GM21723 (cell line): ENCODE measurements around the gene CST9.
"Not testable (repeated sequence)": the region's sequence is repeated elsewhere in the genome, so short reads cannot be mapped to it uniquely, and the experiment has no call there.

Source experiments
- ATAC-seq: cut with Tn5 transposase; IDR thresholded peaks from one replicate; pipeline ENCODE4 v1.9.1; 2021; ENCODE audit warnings: mild to moderate bottlenecking, moderate library complexity; ENCODE audit not compliant: unreplicated experiment

Gene CST9

GRCh38 chr20:23624324-23624691, 18.6 kb upstream of the CST9 start:
- no peak for ATAC-seq

DNA sequence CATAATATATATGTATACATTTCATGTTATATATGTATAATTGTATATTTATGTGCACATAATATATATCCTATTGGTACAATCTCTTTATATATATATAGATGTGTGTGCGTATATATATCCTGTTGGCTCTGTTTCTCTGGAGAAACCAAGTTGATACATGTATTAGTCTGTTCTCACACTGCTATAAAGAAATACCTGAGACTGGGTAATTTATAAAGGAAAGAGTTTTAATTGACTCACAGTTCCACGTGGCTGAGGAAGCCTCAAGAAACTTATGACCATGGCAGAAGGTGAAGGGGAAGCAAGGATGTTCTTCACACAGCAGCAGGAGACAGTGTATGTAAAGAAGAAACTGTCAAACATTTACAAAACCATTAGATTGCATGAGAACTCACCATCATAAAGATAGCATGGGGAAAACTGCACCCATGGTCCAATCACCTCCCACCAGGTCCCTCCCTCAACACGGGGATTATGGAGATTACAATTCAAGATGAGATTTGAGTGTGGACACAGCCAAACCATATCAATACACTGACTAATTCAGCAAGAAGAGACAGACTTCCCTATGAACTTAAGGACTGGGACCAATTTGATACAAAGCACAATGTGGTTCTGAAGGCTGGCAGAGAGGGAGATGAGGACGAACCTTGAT, 18.1 kb upstream of the CST9 start:
- ATAC-seq: no peak

- no peak for ATAC-seq
Observed at GRCh38 chr20:23622839-23623343, 17.2 kb upstream of the CST9 start.

DNA sequence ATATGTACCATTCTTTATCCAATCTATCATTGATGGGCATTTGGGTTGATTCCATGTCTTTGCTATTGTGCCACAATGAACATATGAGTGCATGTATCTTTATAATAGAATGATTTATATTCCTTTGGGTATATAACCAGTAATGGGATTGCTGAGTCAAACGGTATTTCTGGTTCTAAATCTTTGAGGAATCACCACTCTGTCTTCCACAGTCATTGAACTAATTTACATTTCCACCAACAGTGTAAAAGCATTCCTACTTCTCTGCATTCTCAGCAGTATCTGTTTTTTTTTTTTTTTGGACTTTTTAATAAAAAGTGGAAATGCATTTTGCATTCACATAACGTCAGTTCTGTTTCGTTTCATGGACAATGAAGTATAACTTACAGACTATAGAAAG, 16.7 kb upstream of the CST9 start:
- not testable (repeated sequence) for ATAC-seq

DNA sequence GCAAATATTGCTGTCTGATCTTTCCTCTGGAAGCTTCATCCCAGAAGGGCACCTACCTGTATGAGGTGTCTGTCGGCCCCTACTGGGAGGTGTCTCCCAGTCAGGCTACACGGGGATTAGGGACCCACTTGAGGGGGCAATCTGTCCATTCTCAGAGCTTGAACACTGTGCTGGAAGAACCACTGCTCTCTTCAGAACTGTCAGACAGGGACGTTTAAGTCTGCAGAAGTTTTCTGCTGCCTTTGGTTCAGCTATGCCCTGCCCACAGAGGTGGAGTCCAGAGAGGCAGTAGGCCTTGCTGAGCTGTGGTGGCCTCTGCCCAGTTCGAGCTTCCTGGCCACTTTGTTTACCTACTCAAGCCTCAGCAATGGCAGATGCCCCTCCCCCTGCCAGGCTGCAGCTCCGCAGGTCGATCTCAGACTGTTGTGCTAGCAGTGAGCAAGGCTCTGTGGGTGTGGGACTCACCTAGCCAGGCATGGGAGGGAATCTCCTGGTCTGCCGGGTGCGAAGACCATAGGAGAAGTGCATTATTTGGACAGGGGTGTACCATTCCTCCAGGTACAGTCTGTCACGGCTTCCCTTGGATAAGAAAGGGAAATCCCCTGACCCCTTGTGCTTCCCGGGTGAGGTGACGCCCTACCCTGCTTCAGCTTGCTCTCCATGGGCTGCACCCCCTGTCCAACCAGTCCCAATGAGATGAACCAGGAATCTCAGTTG, 15.1 kb upstream of the CST9 start:
- ATAC-seq: not testable (repeated sequence)

- no peak for ATAC-seq
Observed at GRCh38 chr20:23614163-23614562, 8.4 kb upstream of the CST9 start.

- ATAC-seq: no peak
Observed at GRCh38 chr20:23613676-23614075, 8.0 kb upstream of the CST9 start.

DNA sequence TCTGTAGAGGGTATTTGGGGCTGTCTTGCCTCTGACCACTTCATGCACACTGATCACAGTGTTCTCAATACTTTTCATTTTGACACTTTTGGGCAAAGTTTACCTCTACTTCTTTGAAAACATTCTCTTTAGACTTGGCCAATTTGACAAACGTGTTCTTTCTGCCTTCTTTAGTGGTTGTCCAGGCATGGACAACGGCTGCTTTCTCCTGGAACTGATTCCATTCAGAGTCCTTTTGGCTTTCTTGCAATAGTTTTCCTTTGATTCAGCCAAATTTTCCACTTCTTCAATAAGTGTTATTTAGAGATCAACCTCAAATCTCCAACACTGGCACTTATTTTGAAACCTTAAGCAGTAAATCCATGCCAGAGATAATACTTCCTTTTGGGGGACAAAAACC, 6.7 kb upstream of the CST9 start:
- no peak for ATAC-seq

GRCh38 chr20:23609486-23610109, 3.9 kb upstream of the CST9 start:
- no peak for ATAC-seq

GRCh38 chr20:23608251-23608846, 2.6 kb upstream of the CST9 start:
- no peak for ATAC-seq

GRCh38 chr20:23607497-23608245, 2.0 kb upstream of the CST9 start:
- ATAC-seq: no peak

GRCh38 chr20:23606652-23607049, 934 bp upstream of the CST9 start:
- peak; percentile 91 for ATAC-seq

GRCh38 chr20:23604306-23604705, 1.4 kb downstream of the CST9 start:
- ATAC-seq: no peak

DNA sequence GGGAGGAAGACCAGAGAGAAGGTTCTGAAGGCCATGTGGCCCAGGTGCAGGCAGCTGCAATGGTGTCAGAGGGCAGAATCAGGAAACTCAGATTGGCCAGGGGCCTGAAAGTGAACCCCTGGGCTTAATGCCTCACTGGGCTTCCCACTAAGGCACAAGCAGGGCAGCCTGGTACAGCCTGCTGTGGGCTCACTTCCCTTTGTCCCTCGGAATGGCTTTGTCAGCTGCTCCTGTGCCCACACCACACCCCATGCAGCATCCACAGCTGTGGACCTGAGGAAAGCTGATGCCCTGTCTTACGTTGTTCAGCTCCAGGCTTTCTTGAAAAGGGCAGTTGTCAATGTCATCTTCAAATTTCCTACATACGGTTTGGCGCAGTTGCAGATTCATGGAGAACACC, 2.4 kb downstream of the CST9 start:
- ATAC-seq: no peak

DNA sequence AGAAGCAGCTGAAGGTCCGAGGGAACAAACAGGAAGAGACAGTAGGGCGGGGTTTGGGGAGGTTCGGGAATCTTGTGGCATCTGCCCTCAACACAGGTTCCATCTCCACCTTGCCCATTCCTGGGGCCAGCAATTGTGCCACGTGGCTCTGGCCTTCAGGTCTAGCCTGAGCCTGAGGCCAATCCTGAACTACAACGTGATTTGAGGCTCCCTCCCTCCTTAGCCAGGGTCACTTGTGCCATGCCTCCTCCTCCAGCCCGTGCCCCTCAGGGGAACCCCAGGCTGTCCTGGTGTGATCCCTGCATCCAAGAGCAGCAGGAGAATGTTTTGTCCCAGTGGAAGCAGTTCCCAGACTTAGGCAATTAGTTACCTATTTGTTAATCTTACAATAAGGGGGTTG, 3.0 kb downstream of the CST9 start:
- no peak for ATAC-seq

- ATAC-seq: no peak
Observed at GRCh38 chr20:23602241-23602640, 3.5 kb downstream of the CST9 start.

DNA sequence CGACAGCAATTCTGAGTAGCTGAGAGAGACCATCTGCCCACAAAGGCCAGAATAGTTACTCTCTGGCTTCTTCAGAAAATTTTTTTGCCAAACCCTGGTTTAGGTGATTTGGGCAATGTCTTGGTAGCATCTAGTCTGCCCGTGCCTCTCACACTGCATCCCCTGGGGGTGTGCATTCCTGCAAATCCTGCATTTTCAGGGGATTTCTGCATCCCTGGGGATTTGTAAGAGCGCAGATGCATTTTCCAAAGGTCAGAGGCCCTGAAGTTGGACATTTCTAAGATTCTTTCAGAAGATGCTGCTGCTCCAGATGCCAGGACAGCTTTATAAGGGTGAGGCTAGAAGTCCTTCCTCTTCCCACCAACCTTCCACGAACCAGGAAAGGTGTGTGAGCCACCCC, 4.0 kb downstream of the CST9 start:
- no peak for ATAC-seq

- ATAC-seq: no peak
Observed at GRCh38 chr20:23598481-23598880, 7.2 kb downstream of the CST9 start.

DNA sequence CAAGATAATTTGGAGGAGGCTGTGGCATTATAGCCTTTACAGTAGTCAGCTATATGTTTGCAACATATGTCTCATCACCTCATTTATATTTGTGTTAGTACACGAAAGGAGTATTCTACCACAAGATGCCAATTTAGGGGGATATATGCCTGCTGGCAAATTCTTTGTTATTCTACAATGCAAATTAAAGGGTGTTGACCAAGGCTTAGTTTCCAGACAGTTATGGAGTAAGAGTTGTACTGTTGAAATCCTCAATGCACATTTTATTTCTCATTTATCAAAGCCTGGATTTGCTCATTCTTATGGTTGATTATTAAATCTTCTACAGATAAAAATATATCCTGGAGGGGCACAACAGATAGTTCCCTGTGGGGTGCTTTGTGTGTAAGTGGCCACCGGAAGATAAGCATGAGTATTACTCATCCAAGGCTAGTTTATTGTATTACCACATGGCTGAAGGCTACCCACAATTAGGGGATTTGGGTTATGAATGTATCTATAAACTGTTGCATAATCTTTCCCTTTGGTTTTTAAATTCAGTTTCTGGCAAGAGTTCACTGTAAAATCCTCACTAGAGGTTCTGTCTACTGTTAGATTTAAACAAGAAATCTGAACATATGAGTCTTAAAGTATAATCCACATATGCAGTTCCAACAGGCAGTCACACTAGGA, 9.0 kb downstream of the CST9 start:
- ATAC-seq: no peak

DNA sequence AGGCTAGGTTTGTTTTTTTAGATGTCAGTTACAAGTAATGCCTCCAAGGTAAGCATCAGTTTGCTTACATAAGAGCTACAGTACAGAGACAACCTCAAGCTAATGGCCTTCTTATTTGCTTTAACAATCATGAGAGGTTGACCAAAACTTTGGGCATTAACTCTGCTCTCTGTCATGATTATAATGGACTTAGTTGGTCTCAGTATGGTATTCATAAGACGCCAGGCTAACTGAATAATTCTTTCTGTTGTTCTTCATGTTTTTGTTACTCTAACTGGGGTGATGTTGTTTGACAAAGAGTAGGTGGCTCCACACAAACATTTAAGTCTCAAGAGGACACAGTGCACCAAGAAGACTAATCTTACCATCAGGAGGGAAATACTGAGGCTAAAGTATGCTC, 9.8 kb downstream of the CST9 start:
- no peak for ATAC-seq
